Hepatocyte (in vitro differentiated cells): ENCODE results near the gene HS3ST3B1.

Experiments used
- CTCF ChIP-seq: fragments of 200-600 bp; sonication (generic); IDR thresholded peaks from 2 replicates; pipeline ENCODE4 v1.5.1; 2016; ENCODE audit warnings: antibody characterized with exemption, mild to moderate bottlenecking; ENCODE audit not compliant: poor library complexity
- EZH2 ChIP-seq: fragments of 200-600 bp; sonication (generic); IDR thresholded peaks from 2 replicates; pipeline ENCODE4 v1.6.1; 2016; ENCODE audit warnings: antibody characterized with exemption, mild to moderate bottlenecking, borderline replicate concordance
- EZH2phosphoT487 ChIP-seq: fragments of 200-600 bp; sonication (generic); IDR thresholded peaks from one replicate; pipeline ENCODE4 v1.6.1; 2018; ENCODE audit warnings: antibody characterized with exemption, mild to moderate bottlenecking, low read depth, moderate library complexity; ENCODE audit not compliant: unreplicated experiment, severe bottlenecking

- no peak for TF ChIP-seq CTCF
- TF ChIP-seq EZH2 = no peak
- no peak for TF ChIP-seq EZH2phosphoT487
These were observed 72.9 kb downstream of the HS3ST3B1 start for GRCh38 chr17:14373614-14374259.
